ENCODE data around the gene POLD3. TPM values are rescaled to one million over a fixed set of nuclear protein-coding genes. Genes with fewer than 3 reads are reported as not detected.

POLD3 gene
- total RNA-seq, 1 experiment from 2014 or later = 76.5 TPM

DNA sequence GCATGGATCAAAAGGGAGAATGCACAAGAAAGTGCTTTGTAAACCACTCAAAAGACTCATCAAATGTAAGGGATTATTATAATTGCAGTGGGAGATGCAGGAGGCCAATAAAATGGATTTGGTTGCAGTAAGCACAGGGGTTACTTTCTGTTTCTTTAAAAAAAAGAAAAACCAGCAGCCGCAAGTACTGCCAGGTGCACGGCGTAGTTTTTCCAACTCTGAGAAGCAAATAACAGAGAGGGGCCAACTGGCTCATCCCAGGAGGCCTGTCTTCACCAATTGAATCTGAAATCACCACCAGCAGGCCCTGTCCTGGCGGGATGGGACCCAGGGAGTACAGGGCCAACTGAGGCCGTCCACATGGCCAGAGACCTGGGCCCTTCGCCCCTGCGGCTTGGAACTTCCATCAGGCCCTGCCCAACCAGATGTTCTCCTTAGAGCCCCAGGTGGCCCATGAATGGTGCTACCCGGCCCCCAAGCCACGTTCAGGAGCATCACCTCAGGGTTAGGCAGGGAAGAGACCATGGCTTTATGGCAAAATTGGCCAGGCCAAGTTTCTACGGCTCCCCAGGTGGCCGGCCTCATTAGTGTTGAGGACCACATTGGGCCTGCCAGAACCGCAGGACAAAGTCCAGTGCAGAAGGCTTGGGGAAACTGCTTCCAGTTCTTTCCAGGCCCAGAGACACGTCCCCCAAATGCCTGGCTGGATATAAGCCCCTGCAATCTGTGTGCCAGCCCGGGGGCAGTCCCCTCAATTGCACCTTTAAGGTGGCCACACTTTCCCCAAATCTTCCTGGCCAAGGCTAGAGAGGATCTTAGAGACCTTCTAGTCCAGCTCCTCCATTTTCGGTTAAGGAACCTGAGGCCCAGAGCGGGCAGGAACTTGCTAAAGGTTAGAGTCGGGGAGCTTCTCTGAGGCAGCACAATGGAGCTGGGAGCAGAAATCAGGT is 77.1 kb downstream of the POLD3 start:
- no peak for DNase-seq (ENCODE audit: low spot score)
- peaks cover 9% of the 10 kb centered on the region for H3K4me1 ChIP-seq (ENCODE audit: insufficient read depth, low read length, poor library complexity, severe bottlenecking)
- H3K27ac ChIP-seq (ENCODE audit: low read depth, low read length, poor library complexity, severe bottlenecking) = no peak overlapping the region
- BruUV-seq (replicated peaks) = no TSS peak
- H3K27me3 ChIP-seq (replicated peaks; ENCODE audit: insufficient read depth, low read depth, low read length, poor library complexity) = no peaks in the 10 kb centered on the region
- intact Hi-C loops (cut with micrococcal nuclease; ENCODE audit: unreplicated experiment) = no loop called here
- H3K4me3 ChIP-seq (ENCODE audit: low read depth, low read length, poor library complexity, severe bottlenecking) = no peak overlapping the region
- H3K36me3 ChIP-seq (ENCODE audit: insufficient read depth, low read length, poor library complexity, severe bottlenecking) = no peaks in the 10 kb centered on the region
- TF ChIP-seq, protein P1, sequence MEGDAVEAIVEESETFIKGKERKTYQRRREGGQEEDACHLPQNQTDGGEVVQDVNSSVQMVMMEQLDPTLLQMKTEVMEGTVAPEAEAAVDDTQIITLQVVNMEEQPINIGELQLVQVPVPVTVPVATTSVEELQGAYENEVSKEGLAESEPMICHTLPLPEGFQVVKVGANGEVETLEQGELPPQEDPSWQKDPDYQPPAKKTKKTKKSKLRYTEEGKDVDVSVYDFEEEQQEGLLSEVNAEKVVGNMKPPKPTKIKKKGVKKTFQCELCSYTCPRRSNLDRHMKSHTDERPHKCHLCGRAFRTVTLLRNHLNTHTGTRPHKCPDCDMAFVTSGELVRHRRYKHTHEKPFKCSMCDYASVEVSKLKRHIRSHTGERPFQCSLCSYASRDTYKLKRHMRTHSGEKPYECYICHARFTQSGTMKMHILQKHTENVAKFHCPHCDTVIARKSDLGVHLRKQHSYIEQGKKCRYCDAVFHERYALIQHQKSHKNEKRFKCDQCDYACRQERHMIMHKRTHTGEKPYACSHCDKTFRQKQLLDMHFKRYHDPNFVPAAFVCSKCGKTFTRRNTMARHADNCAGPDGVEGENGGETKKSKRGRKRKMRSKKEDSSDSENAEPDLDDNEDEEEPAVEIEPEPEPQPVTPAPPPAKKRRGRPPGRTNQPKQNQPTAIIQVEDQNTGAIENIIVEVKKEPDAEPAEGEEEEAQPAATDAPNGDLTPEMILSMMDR (conservative IDR thresholded peaks at IDR 0.05; ENCODE audit: low read depth, low read length) = no peak
- H3K9me3 ChIP-seq (ENCODE audit: low read depth, low read length, poor library complexity, severe bottlenecking) = no peaks in the 10 kb centered on the region
- CTCF ChIA-PET = no interaction called here
- POLR2A ChIA-PET (ENCODE audit: low non-redundant PET) = no interaction called here

DNA sequence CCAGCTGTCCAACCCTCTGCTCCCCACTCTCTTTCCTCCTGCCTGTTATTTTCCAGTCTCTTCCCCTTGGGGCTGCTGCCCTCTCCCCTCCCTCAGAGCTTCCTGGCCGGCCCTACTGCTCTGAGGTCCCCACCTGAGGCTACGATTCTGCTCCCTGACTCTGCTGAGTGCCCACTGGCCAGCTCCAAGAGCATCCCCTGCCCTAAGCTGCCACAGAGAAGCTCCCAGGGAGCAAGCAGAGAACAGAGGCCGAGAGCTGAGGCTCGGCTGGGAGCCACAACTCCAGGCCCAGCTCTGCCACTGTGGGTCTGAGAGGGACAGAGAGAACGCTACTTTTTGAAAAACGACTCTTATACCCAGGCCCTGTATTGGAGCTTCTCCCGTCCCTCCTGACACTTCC is 77.8 kb downstream of the POLD3 start:
- no peak overlapping the region for H3K4me3 ChIP-seq (ENCODE audit: low read depth, low read length, poor library complexity, severe bottlenecking)
- intact Hi-C loops (cut with micrococcal nuclease; ENCODE audit: unreplicated experiment) = no loop called here
- no peaks in the 10 kb centered on the region for H3K27me3 ChIP-seq (replicated peaks; ENCODE audit: insufficient read depth, low read depth, low read length, poor library complexity)
- DNase-seq (ENCODE audit: low spot score) = no peak
- no peaks in the 10 kb centered on the region for H3K36me3 ChIP-seq (ENCODE audit: insufficient read depth, low read length, poor library complexity, severe bottlenecking)
- peaks cover 9% of the 10 kb centered on the region for H3K4me1 ChIP-seq (ENCODE audit: insufficient read depth, low read length, poor library complexity, severe bottlenecking)
- no peak overlapping the region for H3K27ac ChIP-seq (ENCODE audit: low read depth, low read length, poor library complexity, severe bottlenecking)
- no TSS peak for BruUV-seq (replicated peaks)
- TF ChIP-seq, protein P1 (conservative IDR thresholded peaks at IDR 0.05; ENCODE audit: low read depth, low read length) = no peak
- TF ChIP-seq EZH2 (IDR thresholded peaks at IDR 0.05; ENCODE audit: borderline replicate concordance, low read depth, low read length, poor library complexity, severe bottlenecking) = no peak
- CTCF ChIA-PET = no interaction called here
- H3K9me3 ChIP-seq (ENCODE audit: low read depth, low read length, poor library complexity, severe bottlenecking) = no peaks in the 10 kb centered on the region
- POLR2A ChIA-PET (ENCODE audit: low non-redundant PET) = no interaction called here

DNA sequence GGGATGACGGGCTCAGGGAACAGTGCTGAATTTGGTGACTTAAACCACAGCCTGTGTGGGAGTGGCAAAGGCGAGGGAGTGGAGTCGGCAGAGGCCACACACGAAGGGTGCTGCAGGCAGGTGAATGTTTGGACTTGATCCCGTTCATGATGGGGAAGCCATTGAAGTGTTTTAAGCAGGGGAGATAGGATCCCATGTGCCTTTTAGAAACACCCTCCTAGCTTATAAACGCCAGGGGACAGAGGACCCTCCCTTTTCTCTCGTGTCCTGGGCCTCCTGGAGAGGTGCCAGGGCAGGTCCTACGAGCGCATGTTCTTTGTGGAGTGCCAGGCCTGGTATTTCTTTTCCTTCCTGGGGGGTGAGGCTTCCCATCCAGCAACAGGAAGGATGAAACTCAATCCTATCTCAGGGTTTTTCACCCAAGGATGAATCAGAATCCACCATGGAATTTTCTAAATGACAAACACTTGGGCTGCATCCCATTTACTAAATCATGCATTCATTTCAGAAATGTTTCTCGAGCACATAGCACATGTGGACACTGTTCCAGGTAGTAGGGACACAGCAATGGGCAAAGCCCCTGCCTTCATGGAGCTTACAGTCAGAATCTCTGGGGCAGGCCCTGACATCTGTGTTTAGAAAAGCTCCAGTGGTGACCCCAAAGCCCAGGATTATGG is 79.3 kb downstream of the POLD3 start:
- BruUV-seq (replicated peaks) = no TSS peak
- Histone ChIP-seq H3K27me3 (replicated peaks; ENCODE audit: insufficient read depth, low read depth, low read length, poor library complexity) (no peaks in the 10 kb centered on the region), H3K4me1 (ENCODE audit: insufficient read depth, low read length, poor library complexity, severe bottlenecking) (peaks cover 9% of the 10 kb centered on the region), H3K27ac (ENCODE audit: low read depth, low read length, poor library complexity, severe bottlenecking) (no peak overlapping the region), H3K9me3 (ENCODE audit: low read depth, low read length, poor library complexity, severe bottlenecking) (no peaks in the 10 kb centered on the region), H3K4me3 (ENCODE audit: low read depth, low read length, poor library complexity, severe bottlenecking) (no peak overlapping the region), H3K36me3 (ENCODE audit: insufficient read depth, low read length, poor library complexity, severe bottlenecking) (no peaks in the 10 kb centered on the region)
- CTCF ChIA-PET = no interaction called here
- no peak for DNase-seq (ENCODE audit: low spot score)
- intact Hi-C loops (cut with micrococcal nuclease; ENCODE audit: unreplicated experiment) = no loop called here
- TF ChIP-seq, protein P1 (conservative IDR thresholded peaks at IDR 0.05; ENCODE audit: low read depth, low read length) = no peak
- TF ChIP-seq EZH2 (IDR thresholded peaks at IDR 0.05; ENCODE audit: borderline replicate concordance, low read depth, low read length, poor library complexity, severe bottlenecking) = no peak
- POLR2A ChIA-PET (ENCODE audit: low non-redundant PET) = no interaction called here
